ENCODE results near the gene CEP131.
"Not testable (repeated sequence)": the region's sequence is repeated elsewhere in the genome, so short reads cannot be mapped to it uniquely, and the experiment has no call there.

The CEP131 gene

DNA sequence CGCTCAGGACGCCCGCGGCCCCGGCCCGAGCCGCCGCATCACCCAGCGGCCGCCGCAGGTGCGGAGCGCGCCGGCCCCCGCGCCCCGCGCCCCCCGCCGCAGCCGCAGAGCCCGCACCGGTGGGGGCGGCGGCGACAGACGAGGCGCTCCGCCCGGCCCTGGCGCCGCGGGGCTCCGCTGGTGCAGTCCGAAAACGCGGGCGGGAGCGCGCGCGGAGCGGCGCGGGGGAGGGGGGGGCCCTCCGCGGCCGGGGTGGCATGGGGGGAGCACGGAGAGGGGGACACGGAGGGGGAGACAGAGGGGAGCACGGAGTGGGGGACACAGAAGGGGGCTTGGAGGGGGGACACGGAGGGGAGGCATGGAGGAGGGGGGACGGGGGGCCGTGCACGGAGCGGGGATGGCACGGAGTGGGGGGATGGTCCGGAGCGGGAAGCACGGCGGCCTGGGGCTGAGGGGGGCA is 56.7 kb downstream of the CEP131 start, which contains the start of gene AATK:
Gene AATK (minus strand): TSS at position 189 of the 460 bp plus-strand sequence. CDS start 229 bp downstream, outside the sequence.
- no peak for DNase-seq (ENCODE audit: low read depth in 3 of 3)

DNA sequence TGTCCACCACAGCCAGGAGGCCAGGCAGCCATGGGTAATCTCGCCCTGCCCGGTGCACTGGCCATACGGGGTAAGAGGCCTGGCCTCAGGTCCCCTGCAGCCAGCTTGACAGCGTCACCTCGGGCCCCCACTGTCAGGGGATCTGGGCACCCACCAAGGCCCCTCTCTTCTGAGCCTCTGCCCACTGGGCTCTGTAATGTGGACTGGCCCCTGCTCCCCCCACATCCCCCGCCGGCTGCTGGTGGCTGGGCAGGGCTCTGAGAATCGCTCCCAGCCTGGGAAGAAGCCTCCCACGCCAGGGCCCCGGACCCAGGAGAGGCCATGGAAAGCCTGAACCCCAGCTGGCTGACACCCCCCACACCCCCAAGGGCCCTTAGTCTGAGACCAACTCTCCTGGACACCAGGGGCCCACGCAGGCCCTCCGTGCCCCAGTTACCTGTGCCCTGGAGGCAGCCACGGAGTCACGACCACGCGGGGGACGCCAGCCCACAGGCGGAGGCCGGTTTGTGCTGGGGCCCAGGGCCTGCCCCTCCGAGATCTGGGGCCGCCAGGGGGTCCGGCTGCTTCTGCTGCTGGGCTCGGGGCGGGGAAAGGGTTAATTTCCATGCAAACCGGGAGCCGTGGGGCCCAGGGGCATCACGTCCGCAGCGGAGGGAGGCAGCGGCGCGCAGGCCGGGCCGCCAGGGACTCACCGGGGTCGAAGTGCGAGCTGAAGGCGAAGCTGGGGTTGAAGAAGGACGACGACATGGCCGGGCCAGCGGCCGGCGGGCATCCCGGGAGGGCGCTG is 57.3 kb downstream of the CEP131 start, which contains the start of gene PVALEF:
Gene PVALEF (plus strand): TSS at position 262 of the 787 bp plus-strand sequence. CDS start 15,720 bp downstream, outside the sequence.
- no peak for DNase-seq (ENCODE audit: low read depth in 3 of 3)

DNA sequence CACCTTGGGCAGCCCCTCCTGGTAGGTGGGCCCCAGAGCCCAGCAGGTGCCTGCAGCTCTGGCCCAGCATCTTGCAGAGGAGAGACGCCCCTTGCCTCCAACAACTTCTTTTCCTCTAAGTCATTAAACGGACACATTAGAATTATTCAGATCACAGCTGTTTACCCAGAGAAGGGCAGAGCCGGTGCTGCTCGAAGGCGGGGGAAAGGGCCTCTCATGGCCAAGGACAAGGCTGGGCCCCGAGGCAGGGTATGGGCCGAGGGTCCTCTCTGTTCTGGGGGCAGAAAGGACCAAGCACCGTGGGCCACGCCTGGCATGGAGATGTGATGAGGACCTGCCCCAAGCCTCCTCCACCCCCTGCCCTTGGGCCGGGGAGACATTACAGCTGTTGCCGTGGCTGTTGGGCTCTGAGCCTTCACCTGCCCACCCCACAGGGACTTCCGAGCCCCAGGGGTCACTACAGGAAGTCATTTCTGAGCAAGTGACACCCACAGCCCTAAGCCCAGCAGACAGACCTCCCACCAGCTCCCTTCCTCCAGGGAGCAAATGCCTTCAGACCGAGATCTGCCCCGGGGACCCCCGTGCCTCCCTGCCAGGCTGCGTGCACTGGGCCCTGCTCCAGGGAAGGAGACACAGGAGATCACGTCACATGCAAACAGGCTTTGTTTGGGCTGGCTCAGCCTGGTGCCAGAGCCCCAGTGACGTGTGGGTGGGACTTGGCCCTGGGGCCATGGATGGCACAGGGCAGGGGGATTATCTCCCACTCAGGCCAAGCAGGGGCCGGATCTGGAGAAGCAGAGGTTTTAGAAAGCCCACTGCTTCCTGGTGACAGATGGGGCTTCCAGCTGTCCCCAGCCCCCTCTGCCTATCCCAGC is 58.2 kb downstream of the CEP131 start:
- DNase-seq (ENCODE audit: low read depth in 3 of 3): no peak

DNA sequence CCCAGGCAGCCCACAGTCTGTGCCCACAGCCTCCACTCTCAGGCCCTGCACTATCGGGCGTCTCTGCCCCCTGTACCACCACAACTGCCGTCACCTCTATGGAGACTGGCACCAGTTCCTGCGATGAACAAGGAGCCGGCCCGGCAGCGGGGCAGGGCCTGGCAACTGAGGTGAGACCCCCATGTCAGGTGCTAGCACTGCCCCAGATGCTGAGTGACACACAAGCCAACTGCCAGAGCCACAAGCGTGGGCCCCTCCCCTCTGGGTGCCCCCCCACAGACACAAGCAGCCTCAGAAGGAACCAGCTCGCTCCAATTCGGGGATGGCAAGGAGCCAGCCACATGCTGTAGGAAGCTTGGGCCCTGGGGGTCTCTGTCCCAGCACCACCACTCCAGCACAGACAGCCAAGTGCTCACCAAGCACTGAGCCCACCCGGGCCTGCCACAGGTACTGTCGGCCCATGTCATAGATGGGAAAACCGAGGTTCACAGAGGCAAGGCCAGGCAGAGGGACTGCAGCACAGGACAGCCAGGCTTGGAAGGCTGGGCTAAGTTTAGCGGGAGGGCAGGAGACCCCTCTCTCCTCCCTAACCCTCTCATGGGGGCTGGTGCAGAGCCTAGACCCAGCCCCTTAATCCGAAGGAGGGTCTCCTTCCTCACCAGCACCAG is 58.9 kb downstream of the CEP131 start:
- DNase-seq (ENCODE audit: low read depth in 3 of 3): no peak

DNA sequence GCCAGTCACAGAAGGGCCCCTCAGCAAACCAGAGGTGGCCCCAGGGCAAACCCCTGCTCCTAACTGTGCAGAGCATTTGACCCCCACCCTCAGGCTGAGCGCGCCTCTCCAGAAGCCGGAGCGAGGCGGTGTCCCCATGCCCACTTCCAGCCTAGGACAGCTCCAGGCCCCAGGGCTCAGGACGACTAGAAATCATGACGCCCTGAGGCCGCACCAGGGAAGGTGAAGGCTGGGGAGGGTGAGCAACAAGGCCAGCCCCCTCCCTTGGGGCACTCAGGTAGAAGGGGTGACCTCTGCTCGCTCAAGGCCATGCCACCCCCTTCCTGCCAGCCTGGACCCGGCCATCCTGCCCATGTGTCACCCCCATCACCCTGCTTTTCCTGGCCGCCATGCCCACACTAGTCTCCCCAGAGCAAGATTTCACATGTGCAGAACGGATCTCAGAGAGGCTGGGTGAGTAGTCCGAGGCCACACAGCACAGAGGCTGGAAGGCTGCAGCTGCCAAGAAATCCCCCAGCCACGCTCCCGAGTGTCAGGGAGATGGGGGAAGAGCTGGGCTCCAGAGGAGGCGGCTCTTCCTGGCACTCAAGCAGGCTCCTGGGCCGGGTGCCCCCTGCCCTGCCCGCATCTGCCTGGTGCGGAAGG is 59.6 kb downstream of the CEP131 start:
- DNase-seq (ENCODE audit: low read depth in 3 of 3): no peak

DNA sequence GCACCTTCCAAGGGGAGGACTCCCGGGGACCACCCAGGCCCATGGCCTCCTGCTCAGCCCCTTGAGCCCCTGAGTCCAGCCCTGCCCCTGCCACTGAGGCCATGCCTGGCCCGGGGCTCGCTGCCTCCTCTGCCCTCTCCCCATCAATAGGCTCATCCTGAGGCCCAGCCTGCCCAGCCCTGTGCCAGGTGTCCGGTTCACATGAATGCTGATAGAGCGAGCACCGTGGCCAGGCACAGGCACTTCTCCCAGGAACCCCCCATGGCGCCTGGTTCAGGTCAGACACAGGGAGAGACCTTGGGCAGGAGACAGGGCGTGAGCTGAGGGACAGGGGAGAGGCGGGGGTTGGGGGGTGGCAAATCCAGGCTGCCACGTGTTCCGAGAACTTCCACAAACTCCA is 60.3 kb downstream of the CEP131 start:
- no peak for DNase-seq (ENCODE audit: low read depth in 3 of 3)

DNA sequence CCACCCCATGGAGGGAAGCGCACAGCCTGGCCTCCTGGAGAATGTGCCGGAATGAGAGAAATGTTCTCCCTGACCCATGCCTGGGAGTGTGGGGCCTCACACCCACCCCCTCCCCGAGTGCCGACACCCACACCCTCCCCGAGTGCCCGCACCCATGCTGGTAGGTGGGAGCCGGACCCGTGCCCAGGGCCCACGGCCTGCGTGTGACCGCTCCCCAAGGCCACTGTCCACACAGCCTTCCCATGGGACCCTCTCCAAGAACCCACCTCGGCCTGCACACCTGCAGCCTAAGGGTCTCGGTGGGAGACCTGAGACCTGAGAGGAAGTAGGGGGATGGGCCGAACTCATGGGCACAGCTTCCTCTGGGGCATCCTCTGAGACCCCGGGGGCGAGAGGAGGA is 60.8 kb downstream of the CEP131 start:
- no peak for DNase-seq (ENCODE audit: low read depth in 3 of 3)

DNA sequence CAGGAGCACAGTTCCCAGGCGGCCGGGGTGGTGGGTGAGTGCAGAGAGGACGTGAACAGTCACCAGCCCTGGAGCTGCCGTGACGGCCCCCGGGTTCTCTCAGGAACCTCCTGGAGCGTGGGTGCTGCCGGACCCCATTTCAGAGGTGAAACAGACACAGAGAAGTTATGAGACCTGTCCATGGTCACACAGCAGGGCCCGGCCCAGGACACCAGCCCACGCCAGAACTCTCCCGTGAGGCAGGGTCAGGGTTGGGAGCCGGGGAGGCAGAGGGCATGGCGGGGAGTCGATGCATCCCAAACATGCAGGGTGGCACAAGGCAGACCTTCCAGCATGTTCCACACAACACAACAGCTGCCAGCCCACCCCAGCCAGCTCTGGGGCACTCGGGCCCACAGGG is 61.2 kb downstream of the CEP131 start:
- no peak for DNase-seq (ENCODE audit: low read depth in 3 of 3)

DNA sequence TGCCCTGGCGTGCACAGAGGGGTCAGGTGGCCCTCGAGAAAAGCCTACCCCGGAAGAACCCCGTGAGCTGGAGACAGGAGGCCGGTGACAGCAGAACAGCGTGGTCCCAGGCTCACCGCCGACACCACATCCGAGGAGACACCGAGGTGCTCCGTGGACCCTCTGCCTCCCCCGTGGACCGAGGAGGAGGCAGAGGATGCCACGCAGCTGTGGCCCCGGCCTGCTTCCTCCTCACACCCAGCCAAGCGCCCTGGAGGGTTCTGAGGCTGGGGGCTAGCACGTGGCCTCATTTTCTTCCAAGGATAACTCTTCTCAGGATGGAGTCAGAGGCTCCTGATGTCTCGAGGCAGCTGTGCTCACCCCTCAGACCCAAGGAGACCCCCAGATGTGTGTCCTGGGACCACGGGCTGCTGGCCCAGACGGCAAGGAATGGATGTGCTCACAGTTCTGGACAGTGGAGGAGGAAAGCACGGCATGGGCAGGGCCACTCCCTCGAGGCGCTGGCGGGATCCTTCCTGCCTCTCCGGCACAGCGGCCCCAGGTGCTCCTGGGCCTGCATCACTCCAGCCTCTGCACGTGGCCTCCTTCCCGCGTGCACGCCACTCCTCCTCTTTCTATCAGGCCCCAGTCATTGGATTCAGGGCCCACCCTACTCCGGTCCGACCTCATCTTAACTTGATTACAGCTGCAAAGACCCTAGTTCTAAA is 61.9 kb downstream of the CEP131 start:
- no peak for DNase-seq (ENCODE audit: low read depth in 3 of 3)

DNA sequence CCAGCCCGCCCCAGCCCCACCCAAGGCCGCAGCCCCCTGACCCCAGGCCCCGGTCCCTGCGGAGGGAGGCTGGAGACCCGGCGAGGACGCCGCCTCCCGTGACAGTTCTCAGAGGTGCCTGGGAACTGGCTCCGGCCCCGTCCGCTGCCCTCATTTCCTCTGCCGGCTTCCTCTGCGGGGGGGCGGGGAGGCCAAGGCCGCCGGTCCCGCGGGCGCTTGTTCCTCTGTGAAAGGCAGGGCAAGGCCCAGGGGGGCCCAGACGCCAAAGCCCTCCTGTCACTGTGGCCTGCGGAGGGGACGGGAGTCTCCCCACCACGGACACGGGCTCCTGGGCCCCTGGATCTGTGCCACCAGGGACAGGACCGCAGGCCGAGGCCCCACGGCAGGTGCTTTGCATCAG is 62.5 kb downstream of the CEP131 start:
- DNase-seq (ENCODE audit: low read depth in 3 of 3): no peak

DNA sequence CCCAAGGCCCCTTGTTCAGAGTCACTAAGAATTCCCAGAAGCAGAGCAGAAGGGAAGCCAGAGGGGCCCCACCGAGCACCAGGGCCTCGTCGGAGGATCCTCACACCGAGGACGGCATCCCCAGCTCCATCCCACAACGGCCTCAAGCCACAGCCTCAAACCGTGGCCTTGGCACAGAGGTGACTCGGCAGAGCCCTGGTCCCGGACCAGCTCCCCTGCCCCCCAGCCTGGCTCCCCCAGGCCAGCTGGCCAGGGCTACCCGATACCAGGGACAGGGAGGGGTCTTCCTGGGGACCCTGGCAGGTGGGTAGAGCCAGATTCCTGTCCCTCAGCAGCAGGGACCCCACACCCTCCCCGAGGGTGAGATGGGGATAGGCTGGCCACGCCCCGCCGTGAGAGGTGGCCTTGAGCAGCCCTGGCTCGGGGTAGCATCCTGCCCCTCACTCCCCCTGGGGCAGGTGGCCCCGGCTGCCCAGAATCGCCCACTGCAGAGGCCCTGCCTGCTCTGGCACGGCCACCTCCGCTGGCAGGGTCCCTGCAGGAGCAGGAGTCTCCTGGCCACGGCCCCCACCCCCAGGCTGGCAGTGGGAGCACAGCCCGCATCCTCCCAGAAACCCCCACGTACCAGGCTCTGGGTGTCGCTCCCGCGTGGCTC is 63.0 kb downstream of the CEP131 start:
- no peak for DNase-seq (ENCODE audit: low read depth in 3 of 3)

DNA sequence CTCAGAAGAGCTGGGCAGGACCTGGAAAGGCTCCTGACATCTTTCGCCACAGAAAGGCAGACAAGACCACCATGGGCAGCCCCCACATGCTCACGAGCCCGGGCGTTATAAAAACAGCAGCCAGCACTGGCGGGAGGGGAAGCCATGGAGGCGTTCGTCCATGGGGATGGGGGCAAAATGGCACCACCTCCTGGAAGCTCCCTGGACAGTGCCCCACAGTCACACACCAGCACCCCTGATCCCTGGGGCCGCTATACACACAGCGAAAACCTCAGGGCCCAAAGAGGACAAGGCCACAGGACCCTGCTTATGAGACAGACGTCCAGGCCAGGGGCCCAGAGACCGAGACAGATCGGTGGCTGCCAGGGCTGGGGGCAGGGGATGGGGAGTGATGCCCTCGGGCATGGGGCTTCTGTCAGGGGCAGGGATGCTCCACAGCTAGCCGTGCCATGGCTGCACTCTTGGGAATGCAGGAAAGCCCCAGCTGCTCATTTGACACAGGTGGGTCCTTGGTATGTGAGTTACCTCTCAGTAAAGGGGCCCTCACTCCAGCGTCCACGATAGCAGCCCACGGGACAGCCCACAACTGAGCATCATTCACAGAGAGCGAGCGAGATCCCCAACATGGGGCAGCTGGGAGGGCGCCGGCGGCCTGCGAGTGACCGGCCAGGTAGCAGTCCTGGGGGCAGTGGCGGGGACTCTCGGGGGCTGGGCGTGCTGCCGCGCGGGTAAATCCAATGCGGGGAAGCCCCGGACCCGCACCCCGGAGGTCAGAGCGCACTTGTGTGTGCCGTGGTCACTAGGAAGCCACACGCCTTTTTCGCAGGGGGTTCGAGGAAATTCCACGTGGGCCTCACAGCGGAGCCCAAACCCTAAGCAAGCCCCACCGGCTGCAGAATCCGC is 63.8 kb downstream of the CEP131 start:
- DNase-seq (ENCODE audit: low read depth in 3 of 3): no peak

DNA sequence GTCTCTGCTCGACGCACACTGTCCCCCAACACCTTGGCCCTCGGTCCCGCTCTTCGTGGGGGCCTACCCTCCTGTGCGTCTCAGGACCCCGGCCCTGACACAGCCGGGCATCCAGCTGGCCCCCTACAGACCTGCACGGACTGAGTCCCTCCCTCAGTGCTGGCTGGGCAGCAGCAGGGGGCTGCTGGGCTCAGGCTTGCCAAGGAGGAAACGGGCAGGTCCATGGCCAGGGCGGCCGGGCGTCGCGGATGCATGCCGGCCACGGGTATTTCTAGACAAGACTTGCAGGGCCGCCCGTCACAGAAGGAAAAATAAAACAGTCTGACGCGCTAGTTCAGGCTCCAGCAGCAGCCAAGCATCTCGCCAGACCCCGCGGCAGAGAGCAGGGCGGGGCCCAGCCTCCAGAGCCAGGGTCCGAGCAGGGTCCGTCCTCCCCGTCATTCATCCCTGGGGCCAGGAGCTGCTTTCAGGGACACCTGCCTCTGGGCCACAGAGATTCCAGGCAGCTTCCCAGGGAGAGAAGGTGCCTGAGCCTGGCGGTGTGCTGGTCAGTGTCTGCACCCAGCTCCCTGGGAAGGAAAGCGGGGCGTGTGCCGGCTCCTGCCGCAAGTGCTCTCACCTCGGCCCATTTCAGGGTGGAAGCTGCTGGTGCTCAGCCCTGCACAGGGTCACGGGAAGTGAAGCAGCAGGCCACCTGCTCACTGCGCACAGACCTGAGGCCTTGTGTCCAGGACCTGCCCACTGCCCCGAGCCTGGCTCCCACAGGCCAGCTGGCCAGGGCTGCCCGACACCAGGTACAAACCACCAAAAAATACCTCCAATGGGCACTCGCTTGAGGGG is 64.7 kb downstream of the CEP131 start:
- no peak for DNase-seq (ENCODE audit: low read depth in 3 of 3)

DNA sequence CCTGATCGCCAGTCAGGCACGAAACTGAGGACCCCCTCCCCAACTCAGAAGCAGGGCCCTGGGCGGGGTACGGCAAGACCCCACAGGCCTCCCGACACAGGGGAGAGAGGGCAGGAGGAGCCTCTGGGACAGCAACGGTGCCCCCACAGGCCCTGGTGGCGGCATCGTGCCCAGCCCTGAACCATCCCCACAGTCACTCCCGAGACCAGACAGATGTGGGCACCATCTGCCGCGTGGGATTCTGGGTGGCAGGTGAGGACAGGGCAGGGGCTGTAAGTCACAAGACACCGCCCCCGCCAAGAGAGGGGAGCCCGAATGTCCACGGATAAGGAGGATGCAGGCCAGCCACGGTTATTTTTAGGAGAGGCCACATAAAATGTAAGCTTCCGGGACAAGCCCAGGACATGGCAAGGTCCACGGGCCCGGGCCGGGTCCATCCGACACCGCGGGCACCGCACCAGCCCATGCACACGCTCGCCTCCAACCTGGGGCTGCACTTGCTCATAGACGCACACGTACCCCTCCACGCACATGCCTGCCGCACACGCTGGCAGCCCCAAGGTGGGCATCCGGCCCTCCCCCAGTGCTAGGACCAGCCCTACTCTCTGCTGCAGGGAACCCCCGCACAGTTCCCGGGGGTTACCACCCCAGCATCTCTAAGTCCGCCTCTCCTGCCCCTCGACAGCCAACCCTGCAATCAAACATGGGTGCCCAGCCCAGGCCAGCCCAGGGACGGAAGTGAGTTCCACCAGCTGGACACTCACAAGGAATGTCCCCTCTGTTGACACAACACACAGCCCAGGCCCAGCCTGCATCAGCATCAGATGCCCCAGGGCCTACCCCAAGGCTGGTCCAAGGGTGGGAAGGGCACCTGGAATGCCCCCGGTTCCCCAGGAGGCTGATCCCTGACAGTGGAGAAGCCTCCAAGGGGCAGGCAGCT is 65.6 kb downstream of the CEP131 start:
- no peak for DNase-seq (ENCODE audit: low read depth in 3 of 3)

DNA sequence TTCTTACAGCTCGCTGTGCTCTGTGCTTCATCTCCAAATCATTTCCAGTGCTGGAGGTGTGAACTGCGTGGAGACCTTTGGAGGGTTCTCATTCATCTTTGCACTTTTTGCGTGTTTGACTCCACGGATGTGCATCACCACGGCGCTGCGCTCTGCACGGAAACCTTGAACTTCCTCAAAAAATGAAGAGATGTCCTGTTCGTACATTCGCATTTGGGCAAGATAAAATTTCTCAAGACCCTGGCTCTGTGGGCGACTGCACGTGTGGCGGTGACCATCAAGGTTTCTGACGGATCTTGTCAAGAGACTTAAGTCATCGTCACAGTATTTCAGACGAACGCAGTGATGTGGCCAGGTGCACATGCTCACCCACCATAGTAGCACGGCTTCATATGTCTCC is 67.8 kb downstream of the CEP131 start:
- DNase-seq (ENCODE audit: low read depth in 3 of 3): no peak

DNA sequence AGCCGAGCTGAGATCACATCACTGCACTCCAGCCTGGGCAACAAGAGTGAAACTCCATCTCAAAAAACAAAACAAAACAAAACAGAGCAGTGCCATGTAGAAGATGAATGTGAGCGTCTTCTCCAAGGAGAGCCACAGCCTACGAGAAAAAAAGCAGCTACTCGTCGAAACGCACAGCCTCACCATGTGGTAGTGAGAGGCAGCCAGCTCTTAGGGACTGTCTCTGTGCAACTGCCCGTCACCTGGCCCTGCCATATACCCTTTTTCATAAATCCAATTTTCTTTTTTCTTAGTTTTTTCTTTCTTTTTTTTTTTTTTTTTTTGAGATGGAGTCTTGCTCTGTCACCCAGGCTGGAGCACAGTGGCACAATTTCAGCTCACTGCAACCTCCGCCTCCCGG is 68.7 kb downstream of the CEP131 start:
- DNase-seq (ENCODE audit: low read depth in 3 of 3): not testable (repeated sequence)

DNA sequence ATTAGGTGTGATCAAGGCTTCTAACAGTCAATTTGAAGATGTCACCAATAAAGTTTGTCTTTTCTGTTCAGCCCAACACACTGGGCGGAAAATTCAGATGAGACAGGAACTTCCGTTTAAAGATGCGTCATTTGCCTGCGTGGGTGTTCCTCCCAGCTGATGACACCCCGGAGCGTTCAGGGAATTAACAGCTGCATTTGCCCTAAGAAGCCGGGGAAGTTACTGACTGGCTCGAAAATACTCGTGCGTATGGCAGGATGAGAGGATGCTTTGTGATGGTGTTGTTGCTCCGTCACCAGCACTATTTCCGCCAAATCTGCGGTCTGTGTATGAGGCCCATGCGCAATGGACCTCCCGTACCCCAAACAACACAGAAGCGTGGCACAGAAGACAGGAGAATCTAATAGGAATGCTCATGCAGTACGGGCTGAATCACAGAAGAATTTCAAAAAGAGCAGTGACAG is 69.4 kb downstream of the CEP131 start:
- no peak for DNase-seq (ENCODE audit: low read depth in 3 of 3)

Measured in stimulated activated CD4-positive, alpha-beta T cell treated with anti-CD3 and anti-CD28 coated beads, TNF-alpha, amount 100 ng/mL, for 4 hours (primary cell).